RWPE2 (cell line): ENCODE data around the gene TBCE.
A peak's percentile ranks its signal among the peaks of the same experiment; 100 is the strongest.
"Not testable (repeated sequence)": the region's sequence is repeated elsewhere in the genome, so short reads cannot be mapped to it uniquely, and the experiment has no call there.

ENCODE experiments used
- ATAC-seq: fragments of 200-7000 bp; cut with Tn5 transposase; 3 replicates; pipeline ENCODE4 v1.9.1; 2021; ENCODE audit warnings: low read depth
- DNase-seq: peaks from one replicate; pipeline ENCODE4 v3.0.0-alpha.2; 2020; ENCODE audit warnings: low spot score
- H3K27ac ChIP-seq: fragments of 450-650 bp; 2 replicates; pipeline ENCODE4 v1.5.1; 2017; ENCODE audit warnings: mild to moderate bottlenecking; ENCODE audit not compliant: poor library complexity, severe bottlenecking
- H3K27me3 ChIP-seq: fragments of 250-450 bp; sonication (Bioruptor Pico); 2 replicates; pipeline ENCODE4 v1.5.1; 2021; ENCODE audit warnings: mild to moderate bottlenecking, moderate library complexity; ENCODE audit not compliant: insufficient read depth, poor library complexity, severe bottlenecking
- H3K36me3 ChIP-seq: fragments of 250-450 bp; sonication (Bioruptor Pico); 2 replicates; pipeline ENCODE4 v1.5.1; 2020; ENCODE audit warnings: low read depth, mild to moderate bottlenecking, moderate library complexity
- H3K4me1 ChIP-seq: fragments of 250-450 bp; sonication (Bioruptor Pico); 2 replicates; pipeline ENCODE4 v1.5.1; 2021; ENCODE audit warnings: mild to moderate bottlenecking, moderate library complexity; ENCODE audit not compliant: insufficient read depth, poor library complexity, severe bottlenecking
- H3K4me3 ChIP-seq: fragments of 250-450 bp; sonication (Bioruptor Pico); 2 replicates; pipeline ENCODE4 v1.5.1; 2021; ENCODE audit warnings: mild to moderate bottlenecking, moderate library complexity; ENCODE audit not compliant: severe bottlenecking
- H3K9me3 ChIP-seq: fragments of 250-450 bp; sonication (Bioruptor Pico); 2 replicates; pipeline ENCODE4 v1.5.1; 2021; ENCODE audit warnings: mild to moderate bottlenecking, moderate library complexity; ENCODE audit not compliant: severe bottlenecking
- TF ChIP-seq, protein P1 (sequence below): fragments of 450-650 bp; IDR thresholded peaks from one replicate; pipeline ENCODE4 v1.5.1; 2017; ENCODE audit warnings: mild to moderate bottlenecking, moderate library complexity; ENCODE audit not compliant: poor library complexity, severe bottlenecking

TBCE gene

DNA sequence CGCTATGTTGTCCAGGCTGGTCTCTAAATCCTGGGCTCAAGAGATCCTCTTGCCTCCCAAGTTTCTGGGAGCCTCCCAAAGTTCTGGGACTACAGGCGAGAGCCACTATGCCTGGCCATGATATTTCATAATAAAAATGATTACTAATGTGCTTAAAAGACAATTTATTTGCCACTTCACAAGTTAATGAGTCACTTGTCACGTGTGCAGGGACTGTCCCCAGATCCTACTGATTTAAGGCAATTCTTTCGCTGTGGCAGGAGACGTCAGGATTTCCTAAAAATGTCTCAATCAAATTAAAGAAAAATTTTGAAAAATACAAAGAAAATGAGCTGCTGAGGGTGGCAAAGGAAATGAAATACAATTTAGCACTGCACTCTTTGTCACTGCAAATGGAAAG is 93.5 kb downstream of the TBCE start:
- DNase-seq, result no peak
- Histone ChIP-seq H3K36me3 (peaks cover 10% of the 10 kb centered on the region), H3K27ac (no peak overlapping the region), H3K27me3 (no peaks in the 10 kb centered on the region), H3K4me3 (no peak overlapping the region), H3K9me3 (no peaks in the 10 kb centered on the region), H3K4me1 (no peaks in the 10 kb centered on the region)
- TF ChIP-seq, protein P1, sequence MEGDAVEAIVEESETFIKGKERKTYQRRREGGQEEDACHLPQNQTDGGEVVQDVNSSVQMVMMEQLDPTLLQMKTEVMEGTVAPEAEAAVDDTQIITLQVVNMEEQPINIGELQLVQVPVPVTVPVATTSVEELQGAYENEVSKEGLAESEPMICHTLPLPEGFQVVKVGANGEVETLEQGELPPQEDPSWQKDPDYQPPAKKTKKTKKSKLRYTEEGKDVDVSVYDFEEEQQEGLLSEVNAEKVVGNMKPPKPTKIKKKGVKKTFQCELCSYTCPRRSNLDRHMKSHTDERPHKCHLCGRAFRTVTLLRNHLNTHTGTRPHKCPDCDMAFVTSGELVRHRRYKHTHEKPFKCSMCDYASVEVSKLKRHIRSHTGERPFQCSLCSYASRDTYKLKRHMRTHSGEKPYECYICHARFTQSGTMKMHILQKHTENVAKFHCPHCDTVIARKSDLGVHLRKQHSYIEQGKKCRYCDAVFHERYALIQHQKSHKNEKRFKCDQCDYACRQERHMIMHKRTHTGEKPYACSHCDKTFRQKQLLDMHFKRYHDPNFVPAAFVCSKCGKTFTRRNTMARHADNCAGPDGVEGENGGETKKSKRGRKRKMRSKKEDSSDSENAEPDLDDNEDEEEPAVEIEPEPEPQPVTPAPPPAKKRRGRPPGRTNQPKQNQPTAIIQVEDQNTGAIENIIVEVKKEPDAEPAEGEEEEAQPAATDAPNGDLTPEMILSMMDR, result no peak
- ATAC-seq, result no peak

DNA sequence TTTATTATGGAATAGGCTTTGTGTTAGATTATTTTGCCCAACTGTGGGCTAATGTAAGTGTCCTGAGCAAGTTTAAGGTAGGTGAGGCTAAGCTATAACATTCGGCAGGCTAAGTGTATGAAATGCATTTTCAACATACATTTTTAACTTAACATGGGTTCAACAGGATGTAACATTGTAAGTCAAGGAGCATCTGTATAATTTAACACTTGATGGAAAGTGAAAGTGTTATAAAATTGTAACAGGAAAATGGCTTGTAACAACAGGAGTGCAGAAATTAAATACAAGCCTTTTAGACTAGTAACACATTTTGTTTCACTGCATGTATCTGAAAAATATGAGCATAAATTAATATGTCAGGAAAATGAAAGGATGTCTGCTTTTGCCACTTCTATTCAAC is 94.7 kb downstream of the TBCE start:
- Histone ChIP-seq H3K27me3 (no peaks in the 10 kb centered on the region), H3K4me1 (no peaks in the 10 kb centered on the region), H3K4me3 (no peak overlapping the region), H3K9me3 (no peaks in the 10 kb centered on the region), H3K36me3 (peaks cover 12% of the 10 kb centered on the region; the same call in 1 of the 2 replicates), H3K27ac (no peak overlapping the region)
- TF ChIP-seq, protein P1, result no peak
- ATAC-seq (no peak), DNase-seq (no peak)

DNA sequence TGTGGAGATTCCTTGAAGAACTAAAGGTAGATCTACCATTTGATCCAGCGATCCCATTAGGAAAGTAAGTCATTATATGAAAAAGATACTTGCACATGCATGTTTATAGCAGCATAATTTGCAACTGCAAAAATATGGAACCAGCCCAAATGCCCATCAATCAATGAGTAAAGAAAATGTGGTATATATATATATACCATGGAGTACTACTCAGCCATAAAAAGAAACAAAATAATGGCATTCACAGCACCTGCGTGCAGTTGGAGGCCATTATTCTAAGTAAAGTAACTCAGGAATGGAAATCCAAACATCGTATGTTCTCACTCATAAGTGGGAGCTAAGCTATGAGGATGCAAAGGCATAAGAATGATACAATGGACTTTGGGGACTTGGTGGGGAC is 95.6 kb downstream of the TBCE start:
- not testable (repeated sequence) for ATAC-seq, H3K4me3 ChIP-seq, H3K9me3 ChIP-seq, DNase-seq, H3K27me3 ChIP-seq, H3K4me1 ChIP-seq, H3K27ac ChIP-seq
- peaks cover 12% of the 10 kb centered on the region for H3K36me3 ChIP-seq

DNA sequence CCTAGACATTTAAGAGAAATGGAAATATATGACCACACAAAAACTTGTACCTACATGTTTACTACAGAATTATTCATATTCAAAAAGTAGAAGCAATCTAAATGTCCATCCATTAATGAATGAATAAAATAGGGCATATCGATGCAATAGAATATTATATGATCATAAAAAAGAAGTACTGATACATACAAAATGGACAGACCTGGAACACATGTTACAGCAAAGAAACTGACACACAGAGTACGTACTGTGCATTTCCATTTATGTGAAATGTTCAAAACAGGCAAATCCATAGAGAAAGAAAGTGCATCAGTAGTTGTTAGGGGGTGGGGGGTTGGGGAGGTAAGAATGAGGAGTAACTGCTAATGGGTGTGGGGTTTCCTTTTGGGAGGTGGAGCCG is 97.8 kb downstream of the TBCE start:
- no peaks in the 10 kb centered on the region for H3K27me3 ChIP-seq
- TF ChIP-seq, protein P1, result no peak
- no peak overlapping the region for H3K4me3 ChIP-seq
- H3K4me1 ChIP-seq, result peaks cover 11% of the 10 kb centered on the region
- no peak for DNase-seq
- no peak overlapping the region for H3K27ac ChIP-seq
- H3K36me3 ChIP-seq, result peaks cover 21% of the 10 kb centered on the region
- no peaks in the 10 kb centered on the region for H3K9me3 ChIP-seq
- ATAC-seq, result no peak

DNA sequence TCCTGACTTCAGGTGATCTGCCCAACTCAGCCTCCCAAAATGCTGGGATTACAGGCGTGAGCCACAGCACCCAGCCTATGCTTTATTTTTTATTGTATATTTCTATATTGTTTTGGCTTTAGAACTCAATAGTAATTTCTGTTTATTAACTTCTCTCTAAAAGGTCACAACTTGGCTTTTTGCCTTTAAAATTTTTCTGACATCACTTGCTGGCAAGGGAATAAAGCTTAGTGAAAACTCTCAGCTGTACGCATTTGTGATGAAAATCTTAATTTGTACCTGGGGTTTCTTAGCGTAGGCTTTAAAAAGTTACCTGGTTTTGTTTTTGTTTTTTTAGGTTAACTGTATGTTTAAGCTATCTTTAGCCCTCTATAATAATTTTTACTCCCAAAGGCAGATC is 100.8 kb downstream of the TBCE start:
- DNase-seq (no peak), ATAC-seq (no peak)
- no peaks in the 10 kb centered on the region for H3K27me3 ChIP-seq
- no peaks in the 10 kb centered on the region for H3K9me3 ChIP-seq
- peaks cover 23% of the 10 kb centered on the region for H3K36me3 ChIP-seq
- H3K4me1 ChIP-seq, result peaks cover 11% of the 10 kb centered on the region
- TF ChIP-seq, protein P1, result no peak
- H3K27ac ChIP-seq, result peak overlapping the region; percentile 80
- H3K4me3 ChIP-seq, result no peak overlapping the region
